GM18505 (cell line): ENCODE results near the gene SLC49A4.

Experiments used
- ATAC-seq: cut with Tn5 transposase; IDR thresholded peaks from one replicate; pipeline ENCODE4 v1.9.1; 2021; ENCODE audit not compliant: unreplicated experiment
- POLR2A ChIP-seq: IDR thresholded peaks from 4 replicates; pipeline ENCODE4 v1.6.1; 2011; ENCODE audit warnings: borderline replicate concordance; ENCODE audit not compliant: insufficient read depth, insufficient read length; ENCODE audit errors: extremely low read depth

Gene SLC49A4

DNA sequence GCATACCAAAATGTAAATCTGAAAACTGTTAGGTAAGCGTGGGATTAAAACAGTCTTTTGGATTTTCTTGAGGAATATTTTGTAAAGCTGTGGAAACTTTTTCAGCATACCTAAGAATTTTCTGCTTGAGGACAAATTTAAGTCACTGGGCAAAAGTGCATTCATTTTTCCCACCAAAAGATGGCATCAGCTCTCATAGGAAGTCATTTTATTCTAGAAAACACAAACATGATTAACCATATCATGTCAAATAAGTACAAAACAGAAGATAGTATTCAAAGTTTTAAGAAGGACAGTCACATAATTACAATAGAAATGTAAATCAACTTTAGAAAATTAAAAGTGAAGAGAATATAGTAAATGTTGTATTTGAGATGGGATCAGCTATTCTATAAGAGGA is 63.5 kb downstream of the SLC49A4 start:
- no peak for ATAC-seq
- no peak for TF ChIP-seq POLR2A

DNA sequence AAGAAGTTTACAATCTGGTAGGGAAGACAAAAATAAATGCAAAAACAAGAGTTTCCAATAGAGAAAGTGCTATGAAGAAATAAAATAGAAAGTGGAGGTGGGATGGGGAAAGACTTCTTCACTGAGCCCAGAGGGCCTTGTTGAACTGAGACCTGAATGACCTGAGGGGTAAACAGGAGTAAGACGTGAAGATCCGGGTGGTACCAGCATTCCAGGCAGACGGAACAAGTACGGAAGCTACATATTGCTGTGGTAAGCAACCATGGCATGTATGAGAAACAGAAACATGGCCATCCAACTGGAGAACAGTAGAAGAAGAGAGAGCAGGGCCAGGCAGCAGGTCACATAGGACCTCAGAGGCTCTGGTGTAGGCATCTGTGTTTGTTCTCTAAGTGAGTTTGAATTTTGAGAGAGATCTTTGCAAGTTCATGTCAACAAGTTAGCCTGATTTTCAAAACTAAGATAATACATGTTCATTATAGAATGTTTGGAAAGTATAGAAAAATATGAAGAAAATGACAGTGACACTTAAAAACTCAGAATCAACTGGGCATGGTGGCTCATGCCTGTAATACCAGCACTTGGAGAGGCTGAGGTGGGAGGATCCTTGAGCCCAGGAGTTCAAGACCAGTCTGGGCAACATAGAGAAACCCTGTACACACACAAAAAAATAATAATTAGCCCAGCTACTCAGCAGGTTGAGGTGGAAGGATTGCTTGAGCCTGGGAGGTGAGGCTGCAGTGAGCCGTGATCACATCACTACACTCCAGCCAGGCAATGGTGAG is 64.3 kb downstream of the SLC49A4 start:
- ATAC-seq, result no peak

DNA sequence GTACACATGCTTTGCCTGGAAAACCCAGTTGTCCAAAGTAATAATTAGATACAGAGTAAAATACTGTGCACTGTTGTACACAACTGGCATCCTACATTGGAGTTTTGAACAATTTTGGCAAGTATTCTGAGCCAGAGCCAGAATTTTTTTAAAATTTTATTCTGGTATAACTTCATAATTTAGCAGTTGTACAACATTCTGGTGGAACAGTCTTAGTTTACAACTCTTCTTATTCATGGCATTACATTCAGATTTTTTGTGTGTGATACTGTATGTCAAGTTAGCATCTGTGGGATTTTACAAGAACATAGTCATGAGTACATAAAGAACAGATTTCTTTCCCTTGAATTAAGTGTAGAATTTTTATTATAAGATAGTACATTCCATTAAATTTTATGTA is 67.5 kb downstream of the SLC49A4 start:
- no peak for ATAC-seq
- no peak for TF ChIP-seq POLR2A

More for the DNA sequence above, 64.3 kb downstream of the SLC49A4 start:
- TF ChIP-seq POLR2A, result no peak

DNA sequence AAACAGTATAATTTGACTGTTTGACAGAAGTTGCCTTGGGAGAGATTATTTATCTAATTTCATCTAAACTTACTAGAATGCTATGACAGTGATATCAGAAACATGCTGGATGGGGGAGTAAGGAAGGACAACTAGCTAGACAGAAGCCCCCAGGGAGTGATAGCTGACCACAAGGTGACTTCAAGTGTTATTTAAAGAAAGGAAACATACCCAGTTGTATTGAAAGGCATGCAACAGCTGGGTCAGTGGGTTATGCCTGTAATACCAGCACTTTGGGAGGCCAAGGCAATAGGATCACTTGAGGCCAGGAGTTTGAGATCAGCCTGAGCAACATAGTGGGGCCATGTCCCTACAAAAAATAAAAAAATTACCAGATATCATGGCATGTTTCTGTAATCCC is 69.6 kb downstream of the SLC49A4 start:
- no peak for ATAC-seq
- TF ChIP-seq POLR2A, result no peak

DNA sequence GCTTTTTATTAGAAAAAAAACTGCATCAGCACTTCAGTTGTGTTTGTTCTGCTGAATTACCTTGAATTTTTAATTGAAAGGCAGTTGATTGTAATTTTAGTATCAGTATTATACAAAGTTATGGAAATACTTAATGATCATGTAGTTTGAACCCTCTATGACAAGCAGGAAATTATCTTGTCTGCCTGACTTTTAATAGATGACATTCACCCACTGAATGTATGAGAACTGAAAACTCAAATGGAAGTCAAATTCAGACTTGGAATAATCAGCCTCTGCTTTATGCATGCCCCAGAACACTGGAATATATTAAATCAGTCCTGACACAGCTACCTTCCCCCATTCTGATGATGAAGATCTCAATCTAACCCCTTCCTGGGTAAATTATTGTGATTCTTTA is 73.5 kb downstream of the SLC49A4 start:
- no peak for ATAC-seq
- TF ChIP-seq POLR2A, result no peak

DNA sequence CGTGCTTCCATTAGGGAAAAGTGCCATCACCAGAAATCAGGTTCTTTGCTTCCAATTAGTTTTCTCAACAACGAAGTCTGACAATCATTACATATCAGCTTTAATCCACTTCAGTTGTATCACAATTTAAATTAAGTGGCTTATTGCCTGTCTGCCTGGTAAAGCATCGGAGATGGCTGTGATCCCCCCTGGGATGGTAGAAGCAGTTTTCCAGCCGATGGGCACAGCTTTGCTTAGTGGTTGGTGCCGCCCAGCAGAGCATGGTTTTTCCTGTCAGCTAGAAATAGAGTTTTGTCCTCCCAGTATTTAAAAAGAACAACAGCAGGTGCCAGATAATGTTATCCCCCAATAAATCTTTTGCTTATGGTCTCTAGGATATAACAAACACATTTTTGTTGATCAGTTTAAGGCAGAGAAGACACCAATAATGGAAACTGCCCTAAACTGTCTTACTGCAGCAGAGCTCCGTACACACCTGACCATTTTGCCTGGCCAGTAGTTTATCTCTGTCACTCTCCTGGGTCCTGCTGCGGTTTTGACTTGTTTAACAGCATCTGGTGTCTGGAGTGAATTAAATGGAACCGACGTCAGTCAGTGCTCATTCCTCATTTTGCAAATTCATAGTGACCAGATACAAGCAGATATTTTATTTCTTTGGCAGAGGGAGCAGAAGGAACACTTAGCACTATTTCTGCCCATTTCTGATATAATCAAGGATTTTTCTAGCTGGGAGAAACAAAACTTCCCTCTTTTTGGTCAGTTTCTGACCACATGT is 79.1 kb downstream of the SLC49A4 start:
- no peak for TF ChIP-seq POLR2A
- ATAC-seq, result no peak

DNA sequence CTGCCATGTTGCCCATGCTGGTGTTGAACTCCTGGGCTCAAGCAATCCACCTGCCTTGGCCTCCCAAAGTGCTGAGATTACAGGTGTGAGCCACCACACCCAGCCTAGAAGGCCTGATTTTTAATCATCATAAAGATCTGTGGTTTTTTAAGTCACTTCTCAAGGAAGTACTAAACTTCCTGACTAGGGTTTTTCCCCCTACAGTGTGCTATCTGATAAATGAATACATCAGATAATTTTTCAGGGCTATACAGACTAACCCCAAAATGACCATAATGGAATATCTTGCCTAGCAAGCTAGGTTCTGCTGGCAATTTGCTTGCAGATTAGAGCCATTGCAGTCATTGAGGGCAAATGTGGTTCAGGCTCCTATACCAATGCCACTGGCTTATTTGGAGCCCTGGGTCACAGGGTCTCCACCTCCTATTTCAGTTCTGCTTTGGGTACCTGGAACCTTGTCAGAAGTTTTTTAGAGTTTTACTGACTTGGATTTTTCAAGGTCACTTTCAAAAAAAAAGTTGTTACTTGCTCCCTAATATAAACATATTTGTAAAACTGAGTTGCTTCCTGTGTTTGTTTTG is 80.8 kb downstream of the SLC49A4 start:
- ATAC-seq, result no peak
- no peak for TF ChIP-seq POLR2A

DNA sequence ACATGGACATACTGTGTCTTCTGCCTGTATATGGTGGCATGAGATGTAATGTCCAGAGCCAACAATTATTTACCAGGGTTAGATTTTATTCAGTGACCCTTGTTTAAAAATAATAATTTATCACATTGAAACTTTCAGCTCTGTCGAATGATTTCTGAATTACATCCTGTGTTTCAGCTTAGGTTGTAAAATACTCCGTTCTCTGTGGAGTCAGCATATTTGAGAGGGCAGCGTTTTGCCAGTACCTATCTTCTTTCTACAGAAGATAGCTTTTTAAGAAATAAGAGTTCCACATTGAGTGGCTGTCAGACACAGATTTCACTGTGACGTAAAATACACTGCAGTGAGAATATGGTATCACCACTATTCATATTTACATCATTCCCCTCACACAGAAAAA is 85.3 kb downstream of the SLC49A4 start:
- no peak for ATAC-seq
- no peak for TF ChIP-seq POLR2A

DNA sequence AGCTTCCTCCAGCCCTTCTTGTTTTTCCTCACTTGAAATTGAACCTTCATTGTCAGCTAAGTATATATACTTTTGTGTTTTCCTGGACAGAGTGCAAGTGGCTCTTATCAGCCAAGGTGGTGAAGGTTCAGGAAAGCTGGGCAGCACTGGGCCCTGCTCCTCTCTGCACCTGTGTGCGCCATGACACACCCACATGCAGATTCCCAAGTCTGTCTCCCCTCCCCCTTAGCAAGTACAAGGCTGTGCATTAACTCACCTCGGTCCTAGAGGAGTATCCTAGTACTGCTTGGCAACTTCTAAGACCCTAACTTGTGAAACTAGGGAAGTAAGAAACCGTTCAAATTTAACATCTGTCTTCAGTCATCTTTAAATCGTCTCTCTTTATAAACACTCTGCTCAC is 85.8 kb downstream of the SLC49A4 start:
- no peak for ATAC-seq
- TF ChIP-seq POLR2A, result no peak

DNA sequence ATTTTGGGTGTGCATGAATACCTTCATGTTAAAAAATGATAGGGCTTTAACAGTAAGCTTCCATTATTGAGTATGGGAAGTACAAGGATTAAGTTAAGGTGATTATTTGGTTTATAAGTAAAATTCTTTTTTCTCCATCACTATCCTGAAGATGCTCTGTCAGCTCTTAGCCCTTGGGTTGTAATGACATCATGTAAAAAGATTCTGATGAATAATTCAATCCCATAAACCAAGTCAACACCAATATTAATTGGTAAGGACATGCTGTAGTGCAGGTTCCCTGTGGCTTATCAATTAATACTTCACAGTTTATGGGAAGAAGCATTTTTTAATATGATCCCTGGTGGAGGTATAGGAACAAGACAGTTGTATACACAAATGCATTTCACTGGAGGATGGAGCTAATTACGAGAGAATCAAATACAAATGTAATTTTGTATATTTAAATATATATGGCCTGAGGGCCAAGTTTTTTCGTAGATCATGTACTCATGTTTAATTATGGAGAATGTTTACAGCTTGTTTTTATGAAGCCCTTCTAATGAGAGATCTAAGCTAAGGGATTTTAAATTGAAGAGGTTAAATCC is 87.6 kb downstream of the SLC49A4 start:
- ATAC-seq, result no peak
- no peak for TF ChIP-seq POLR2A

DNA sequence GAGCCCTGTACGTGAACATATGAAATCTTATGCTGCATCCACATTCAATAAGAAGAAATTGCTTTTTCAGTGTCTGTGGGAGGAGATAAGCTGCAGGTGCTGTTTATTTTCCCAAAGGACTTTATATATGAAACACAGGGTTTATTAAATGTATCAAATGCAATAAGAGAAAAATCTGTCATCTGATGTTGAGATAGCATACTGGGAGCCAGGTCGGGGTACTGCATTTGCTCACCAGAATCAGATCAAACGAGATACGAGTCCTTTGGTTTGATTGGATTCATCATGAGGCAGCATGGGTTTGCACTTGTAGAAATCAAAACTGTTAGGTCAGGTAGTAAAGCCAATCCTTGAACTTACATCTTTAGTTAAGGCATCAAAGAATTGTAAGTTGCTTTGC is 91.4 kb downstream of the SLC49A4 start:
- TF ChIP-seq POLR2A, result no peak
- no peak for ATAC-seq

DNA sequence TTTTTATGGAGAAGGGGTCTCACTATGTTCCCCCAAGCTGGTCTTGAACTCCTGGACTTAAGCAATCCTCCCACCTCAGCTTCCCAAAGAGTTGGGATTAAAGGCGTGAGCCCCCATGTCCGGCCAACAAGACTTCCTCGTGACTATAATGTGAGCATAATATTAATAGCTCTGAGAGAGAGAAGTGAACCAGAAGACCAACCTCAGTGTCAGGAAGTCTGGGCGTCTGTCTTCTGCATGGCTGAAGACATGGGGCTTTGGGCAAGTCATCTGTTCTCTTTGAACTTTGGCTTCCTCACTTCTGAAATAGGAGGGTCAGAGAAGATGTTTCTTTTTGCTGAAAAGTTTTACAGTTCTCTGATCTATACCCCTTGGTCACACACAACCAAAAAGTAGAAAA is 92.1 kb downstream of the SLC49A4 start:
- no peak for ATAC-seq
- TF ChIP-seq POLR2A, result no peak

DNA sequence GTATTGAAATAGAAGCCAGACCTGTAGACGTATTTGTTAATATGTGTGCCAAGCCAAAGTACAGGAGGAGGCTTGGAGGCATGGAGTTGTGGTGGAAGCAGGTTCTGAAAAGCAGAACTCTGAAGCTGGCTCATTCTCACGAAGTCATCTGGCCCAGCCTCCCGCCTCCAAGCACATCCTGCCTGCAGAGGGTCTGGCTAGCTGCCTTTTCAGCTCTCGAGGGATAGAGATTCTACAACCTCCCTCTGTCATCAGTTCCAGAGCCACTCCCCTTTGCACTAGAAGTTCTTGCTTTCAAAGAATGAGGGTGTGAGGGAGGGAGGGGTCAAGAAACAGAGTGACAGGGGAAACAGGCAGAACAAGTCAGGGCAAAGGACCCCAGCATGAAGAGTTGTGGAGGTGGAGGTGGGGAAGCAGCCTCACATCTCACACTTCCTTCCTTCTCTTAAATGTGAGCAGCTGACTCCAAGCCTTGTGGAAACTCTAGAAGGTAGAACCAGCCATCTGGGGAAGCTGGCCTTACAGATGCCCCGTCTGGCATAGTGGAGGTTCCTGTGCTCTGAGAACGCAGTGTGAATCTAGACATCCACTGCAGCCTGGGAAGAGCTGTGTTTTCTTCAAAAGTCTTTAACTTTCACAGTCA is 95.3 kb downstream of the SLC49A4 start:
- TF ChIP-seq POLR2A, result no peak
- peak; percentile 60 for ATAC-seq
